Measurements from ENCODE around the gene YPEL3.
A peak's percentile ranks its signal among the peaks of the same experiment; 100 is the strongest.

The YPEL3 gene

DNA sequence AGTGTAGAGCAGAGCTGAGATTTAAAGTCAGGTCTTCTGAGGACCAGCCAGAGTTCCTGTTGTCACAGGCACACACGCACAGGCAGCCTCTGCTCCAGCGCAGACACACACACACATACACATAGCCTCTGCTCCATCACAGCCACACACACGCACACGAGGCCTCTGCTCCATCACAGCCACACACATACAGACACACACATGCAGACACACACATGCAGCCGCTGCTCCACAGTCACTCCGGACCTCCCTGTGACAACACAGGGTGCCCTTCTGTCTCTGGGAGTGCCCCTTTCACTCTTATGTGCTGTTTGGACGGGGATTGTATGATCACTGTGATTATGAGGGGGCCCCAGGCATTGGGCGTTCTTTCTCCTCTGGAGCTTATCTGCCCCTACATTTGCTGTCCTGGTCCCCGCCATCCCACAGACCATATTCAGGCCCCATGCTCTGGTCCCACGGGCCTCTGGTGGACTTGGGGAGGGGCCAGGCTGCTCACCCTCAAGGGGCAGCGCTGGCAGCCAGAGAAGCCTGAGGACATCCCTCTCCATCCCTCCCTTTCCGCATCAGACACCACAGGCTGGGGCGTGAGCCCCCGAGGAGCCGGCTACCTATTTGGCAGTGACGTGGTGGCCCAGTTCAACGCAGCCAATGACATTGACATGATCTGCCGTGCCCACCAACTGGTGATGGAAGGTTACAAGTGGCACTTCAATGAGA, 11.8 kb downstream of the YPEL3 start:
- Histone ChIP-seq H3K36me3 (peaks cover 64 to 84% (median 76%) of the 10 kb centered on the region in 11 experiments), H3K9ac (peak overlapping the region in 3 of 11 experiments; percentile 6 to 44 (median 8); a peak in 1 of 22 replicates)
- no peak for TF ChIP-seq Cebpa-rat (IDR thresholded peaks at IDR 0.05)

DNA sequence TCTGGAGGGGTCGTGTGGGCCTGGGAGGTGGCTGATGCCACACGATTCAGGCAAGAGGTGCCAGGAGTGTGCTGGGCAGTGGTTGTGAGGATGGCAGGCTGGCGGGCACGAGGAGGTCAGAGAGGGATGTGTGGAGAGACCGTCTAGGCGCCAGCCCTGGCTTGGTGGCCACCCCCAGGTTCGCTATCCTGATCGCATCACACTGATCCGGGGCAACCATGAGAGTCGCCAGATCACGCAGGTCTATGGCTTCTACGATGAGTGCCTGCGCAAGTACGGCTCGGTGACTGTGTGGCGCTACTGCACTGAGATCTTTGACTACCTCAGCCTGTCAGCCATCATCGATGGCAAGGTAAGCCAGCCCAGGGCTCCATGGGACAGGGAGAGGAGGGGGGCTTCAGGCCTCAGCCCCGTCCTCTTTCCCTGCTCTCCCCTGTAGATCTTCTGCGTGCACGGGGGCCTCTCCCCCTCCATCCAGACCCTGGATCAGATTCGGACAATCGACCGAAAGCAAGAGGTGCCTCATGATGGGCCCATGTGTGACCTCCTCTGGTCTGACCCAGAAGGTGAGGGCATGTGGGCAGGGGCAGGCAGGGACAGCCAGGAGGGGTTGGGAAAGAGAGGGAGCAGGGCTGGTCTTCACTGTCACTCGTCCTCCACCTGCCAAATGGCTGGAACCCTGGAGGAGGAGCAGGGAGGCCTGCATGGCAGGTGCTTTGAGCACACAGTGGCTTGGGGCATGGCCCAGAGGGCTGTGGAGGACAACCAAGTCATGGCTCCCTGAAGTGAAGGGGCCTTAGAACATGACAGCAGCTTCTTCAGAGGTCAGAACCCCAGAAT, 12.6 kb downstream of the YPEL3 start:
- peaks cover 72 to 92% (median 85%) of the 10 kb centered on the region in 11 experiments for H3K36me3 ChIP-seq
- H3K4me1 ChIP-seq = peaks cover 7 to 75% (median 40%) of the 10 kb centered on the region in 10 experiments
- H3K4me2 ChIP-seq = peak overlapping the region in 1 of 11 experiments; percentile 63; a peak in 1 of 22 replicates
- no peaks in the 10 kb centered on the region for H3K27me3 ChIP-seq
- TF ChIP-seq Cebpa-rat (IDR thresholded peaks at IDR 0.05) = no peak
- H3K9ac ChIP-seq = peak overlapping the region in 4 of 11 experiments; percentile 4 to 9 (median 7); a peak in 2 of 22 replicates
- H3K9me3 ChIP-seq (replicated peaks in 1 of 11) = no peaks in the 10 kb centered on the region
- no peak overlapping the region for H3K4me3 ChIP-seq
- H4K20me1 ChIP-seq = peaks cover 27 to 84% (median 59%) of the 10 kb centered on the region in 11 experiments
- H3K27ac ChIP-seq = peak overlapping the region in 2 of 11 experiments; percentile 3 to 61; a peak in 3 of 22 replicates

More for the DNA sequence above, 11.8 kb downstream of the YPEL3 start:
- Histone ChIP-seq H3K4me1 (peaks cover 11 to 75% (median 43%) of the 10 kb centered on the region in 10 experiments), H3K27ac (peak overlapping the region in 3 of 11 experiments; percentile 22 to 61 (median 38); a peak in 3 of 22 replicates), H3K4me2 (peak overlapping the region in 5 of 11 experiments; percentile 19 to 63 (median 46); a peak in 8 of 22 replicates), H3K9me3 (replicated peaks in 1 of 11) (no peaks in the 10 kb centered on the region), H4K20me1 (peaks cover 20 to 76% (median 51%) of the 10 kb centered on the region in 11 experiments; a peak in 21 of 22 replicates), H3K4me3 (no peak overlapping the region), H3K27me3 (no peaks in the 10 kb centered on the region)

DNA sequence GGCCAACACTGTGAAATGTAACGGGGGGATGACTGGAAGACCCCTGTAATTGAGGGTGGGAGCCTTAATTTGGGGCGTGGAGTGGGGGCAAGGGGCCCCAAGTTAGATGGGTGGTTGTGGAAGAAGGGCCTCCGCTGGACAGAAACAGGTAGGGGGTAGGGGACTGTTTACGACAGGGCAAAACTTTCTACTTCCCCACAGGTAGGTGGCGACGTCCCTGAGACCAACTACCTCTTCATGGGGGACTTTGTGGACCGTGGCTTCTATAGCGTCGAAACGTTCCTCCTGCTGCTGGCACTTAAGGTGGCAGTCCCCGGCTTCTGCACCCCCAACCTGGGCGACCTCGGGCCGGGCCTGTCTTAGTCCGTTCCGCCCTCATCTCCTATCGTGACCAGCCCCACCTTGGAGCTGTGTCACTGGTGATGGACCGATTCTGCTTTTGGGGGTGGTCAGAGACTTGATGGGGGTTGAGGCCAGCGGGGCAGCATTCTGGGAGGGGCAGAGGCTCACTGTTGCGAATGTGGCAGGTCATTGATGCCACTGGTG, 13.4 kb downstream of the YPEL3 start:
- Histone ChIP-seq H3K9ac (peak overlapping the region in 2 of 11 experiments; percentile 4 to 8; a peak in 1 of 22 replicates), H3K36me3 (peaks cover 80 to 99% (median 93%) of the 10 kb centered on the region in 11 experiments), H3K4me2 (no peak overlapping the region), H3K27me3 (no peaks in the 10 kb centered on the region), H3K9me3 (replicated peaks in 1 of 11) (no peaks in the 10 kb centered on the region), H3K27ac (peak overlapping the region in 1 of 11 experiments; percentile 3; a peak in 1 of 22 replicates), H4K20me1 (peaks cover 35 to 92% (median 67%) of the 10 kb centered on the region in 11 experiments), H3K4me1 (peaks cover 9 to 75% (median 46%) of the 10 kb centered on the region in 10 experiments), H3K4me3 (no peak overlapping the region)
- TF ChIP-seq Cebpa-rat (IDR thresholded peaks at IDR 0.05) = no peak

DNA sequence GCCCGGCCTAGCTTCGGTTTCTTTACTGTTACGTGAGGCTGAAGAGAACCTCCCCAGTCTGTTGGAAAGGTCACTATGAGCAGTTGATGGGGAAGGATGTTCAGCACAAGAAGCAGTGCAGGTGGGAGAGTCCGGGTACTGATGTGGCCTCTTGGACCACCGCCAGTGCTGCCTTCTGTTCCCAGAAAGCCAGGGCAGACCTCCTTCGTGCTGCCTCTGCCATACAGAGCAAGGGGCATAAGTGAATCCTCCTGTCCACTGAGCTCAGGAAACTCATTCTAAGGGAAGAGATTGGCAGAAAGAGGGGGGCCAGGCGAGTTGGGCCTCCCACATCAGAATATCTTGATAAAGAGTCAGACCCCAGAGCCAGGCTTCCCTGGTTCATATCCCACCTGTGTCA, 16.5 kb downstream of the YPEL3 start:
- Histone ChIP-seq H3K36me3 (peaks cover 72 to 79% (median 75%) of the 10 kb centered on the region in 11 experiments), H4K20me1 (peaks cover 50 to 81% (median 70%) of the 10 kb centered on the region in 11 experiments), H3K4me2 (peak overlapping the region in 1 of 11 experiments; percentile 97; a peak in 1 of 22 replicates), H3K4me3 (no peak overlapping the region), H3K27ac (no peak overlapping the region), H3K9ac (0 out of 22 replicates have a peak overlapping the region, but pooled peaks of 1 of the 11 experiments have one; percentile 29), H3K9me3 (replicated peaks in 1 of 11) (no peaks in the 10 kb centered on the region), H3K27me3 (no peaks in the 10 kb centered on the region), H3K4me1 (peaks cover 24 to 61% (median 38%) of the 10 kb centered on the region in 10 experiments)
- TF ChIP-seq Cebpa-rat (IDR thresholded peaks at IDR 0.05) = no peak

DNA sequence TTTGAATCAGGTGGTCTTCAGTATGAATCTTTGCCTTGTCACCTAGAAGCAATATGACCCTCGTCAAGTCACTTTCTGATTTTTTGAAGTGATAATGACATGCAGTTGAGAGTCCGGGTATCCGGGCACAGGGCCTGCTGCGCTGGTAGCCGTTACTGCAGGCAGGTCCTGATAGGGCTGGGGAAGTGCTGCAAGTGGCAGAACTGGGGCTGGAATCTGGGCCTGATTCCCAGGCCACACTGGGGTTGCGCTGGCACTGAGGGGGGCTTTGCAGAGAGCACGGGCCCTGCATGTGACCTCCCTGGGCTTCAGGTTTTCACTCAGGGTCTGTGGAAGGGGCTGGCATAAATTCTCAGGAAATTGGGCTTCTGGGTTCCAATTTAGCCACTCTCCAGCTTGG, 17.3 kb downstream of the YPEL3 start:
- Histone ChIP-seq H3K36me3 (peaks cover 65 to 77% (median 73%) of the 10 kb centered on the region in 11 experiments), H3K4me1 (peaks cover 24 to 62% (median 40%) of the 10 kb centered on the region in 10 experiments), H3K27me3 (no peaks in the 10 kb centered on the region), H3K4me3 (peak overlapping the region in 2 of 10 experiments; percentile 93 to 95; a peak in 2 of 20 replicates), H4K20me1 (peaks cover 50 to 74% (median 67%) of the 10 kb centered on the region in 11 experiments), H3K9ac (peak overlapping the region in 9 of 11 experiments; percentile 15 to 98 (median 94); a peak in 13 of 22 replicates), H3K9me3 (replicated peaks in 1 of 11) (no peaks in the 10 kb centered on the region), H3K27ac (peak overlapping the region in 1 of 11 experiments; percentile 86; a peak in 1 of 22 replicates), H3K4me2 (peak overlapping the region in 6 of 11 experiments; percentile 84 to 98 (median 95); a peak in 8 of 22 replicates)
- no peak for TF ChIP-seq Cebpa-rat (IDR thresholded peaks at IDR 0.05)

DNA sequence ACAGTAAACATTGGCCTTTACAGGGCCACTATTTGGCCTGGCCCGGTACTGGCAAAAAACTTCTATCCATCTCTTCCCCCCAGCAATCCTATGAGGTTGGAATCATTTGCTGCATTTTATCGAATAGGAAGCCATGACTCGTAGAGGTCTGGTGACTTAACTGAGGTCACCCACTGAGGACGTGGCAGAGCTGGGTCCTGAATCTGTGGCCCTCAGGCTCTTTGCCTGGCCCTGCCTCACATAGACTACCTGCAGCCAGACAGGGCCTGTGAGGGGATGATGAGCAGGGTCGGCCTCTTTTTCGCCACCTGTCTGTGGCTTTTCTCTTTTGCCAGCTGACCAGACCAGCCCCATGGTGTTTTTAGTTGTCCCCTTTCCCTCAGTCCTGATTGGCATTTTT, 18.4 kb downstream of the YPEL3 start:
- Histone ChIP-seq H4K20me1 (peaks cover 45 to 68% (median 58%) of the 10 kb centered on the region in 11 experiments), H3K4me2 (peak overlapping the region; percentile 84 to 98 (median 93)), H3K27me3 (no peaks in the 10 kb centered on the region), H3K36me3 (peaks cover 62 to 77% (median 72%) of the 10 kb centered on the region in 11 experiments), H3K9me3 (replicated peaks in 1 of 11) (no peaks in the 10 kb centered on the region), H3K27ac (peak overlapping the region in 7 of 11 experiments; percentile 21 to 93 (median 86); a peak in 10 of 22 replicates), H3K4me3 (peak overlapping the region; percentile 83 to 98 (median 94); a peak in 14 of 20 replicates), H3K4me1 (peaks cover 24 to 61% (median 41%) of the 10 kb centered on the region in 10 experiments), H3K9ac (peak overlapping the region; percentile 86 to 98 (median 94); a peak in 21 of 22 replicates)
- TF ChIP-seq Cebpa-rat (IDR thresholded peaks at IDR 0.05) = no peak

DNA sequence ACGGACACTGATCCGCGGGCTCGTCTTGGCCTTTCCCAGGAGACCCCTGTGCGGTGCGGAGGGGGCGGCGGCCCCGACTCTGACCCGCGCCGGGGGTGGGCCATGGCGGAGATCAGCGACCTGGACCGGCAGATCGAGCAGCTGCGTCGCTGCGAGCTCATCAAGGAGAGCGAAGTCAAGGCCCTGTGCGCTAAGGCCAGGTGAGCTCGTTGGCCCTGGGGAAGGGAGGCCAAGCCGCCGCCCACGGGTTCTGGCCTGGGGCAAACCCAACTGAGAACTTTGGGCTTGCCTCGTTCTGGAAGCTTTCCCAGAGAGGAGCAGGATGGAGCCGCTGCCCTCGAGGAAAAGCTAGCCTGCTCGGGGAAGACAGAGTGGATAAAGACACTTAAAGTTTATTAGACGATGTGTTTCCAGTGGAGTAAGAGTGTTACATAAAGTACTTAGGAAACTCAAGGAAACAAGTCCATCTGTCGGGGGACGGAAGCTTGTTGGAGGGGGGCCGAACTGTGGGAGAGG, 19.7 kb downstream of the YPEL3 start:
- H3K27ac ChIP-seq = peak overlapping the region; percentile 83 to 93 (median 88)
- H3K9me3 ChIP-seq (replicated peaks in 1 of 11) = no peaks in the 10 kb centered on the region
- peak overlapping the region; percentile 86 to 98 (median 94) for H3K9ac ChIP-seq
- H3K27me3 ChIP-seq = no peaks in the 10 kb centered on the region
- H3K4me1 ChIP-seq = peaks cover 24 to 73% (median 41%) of the 10 kb centered on the region in 10 experiments
- peak overlapping the region; percentile 83 to 98 (median 94) for H3K4me3 ChIP-seq
- TF ChIP-seq Cebpa-rat (IDR thresholded peaks at IDR 0.05) = no peak
- peak overlapping the region; percentile 84 to 98 (median 93) for H3K4me2 ChIP-seq
- peaks cover 55 to 71% (median 59%) of the 10 kb centered on the region in 11 experiments for H4K20me1 ChIP-seq
- peaks cover 65 to 77% (median 72%) of the 10 kb centered on the region in 11 experiments for H3K36me3 ChIP-seq
